Urinary bladder (tissue), 4 donors: ENCODE data around the gene HSD17B11. TPM values are rescaled to one million over a fixed set of nuclear protein-coding genes. Genes with fewer than 3 reads are reported as not detected.
"Not testable (repeated sequence)": the region's sequence is repeated elsewhere in the genome, so short reads cannot be mapped to it uniquely, and the experiment has no call there.

Experiments used
- DNase-seq: peaks from one replicate; pipeline ENCODE4 v3.0.0-alpha.2; 2015; ENCODE audit errors: extremely low spot score
- H3K27ac ChIP-seq: one replicate; pipeline ENCODE4 v1.5.1; 2013; ENCODE audit warnings: low read depth, mild to moderate bottlenecking, moderate library complexity
- H3K36me3 ChIP-seq: one replicate; pipeline ENCODE4 v1.6.1; 2013; ENCODE audit warnings: mild to moderate bottlenecking, moderate library complexity; ENCODE audit not compliant: insufficient read depth
- H3K4me1 ChIP-seq: one replicate; pipeline ENCODE4 v1.6.1; 2013; ENCODE audit warnings: mild to moderate bottlenecking, moderate library complexity; ENCODE audit not compliant: insufficient read depth
- H3K4me3 ChIP-seq: one replicate; pipeline ENCODE4 v1.5.1; 2013; ENCODE audit warnings: low read depth, low read length
- WGBS: extraction: QIAGEN DNeasy Blood & Tissue Kit; methylation state at CpG from one replicate; pipeline ENCODE4 v1.1.7; 2013; 5-methylcytosine and 5-hydroxymethylcytosine counted together
- polyA plus RNA-seq: library from polyadenylated mRNA; stranded (reverse); fragments of 200-250 nt; gene quantifications from one replicate; pipeline ENCODE4 v1.2.3, GENCODE V29; 2013
- total RNA-seq: library from RNA; depleted of rRNA; stranded (reverse); fragments of >200 nt; gene quantifications from one replicate; pipeline ENCODE4 v1.2.3, GENCODE V29; 2014
- donor health status: healthy with polysubstance abuse.
- donor health status: healthy.

Gene HSD17B11
- total and polyA plus RNA-seq, 2 donors = 79.2 to 92.4 TPM

GRCh38 chr4:87391576-87392054 is 627 bp upstream of the HSD17B11 start:
- Histone ChIP-seq H3K4me1 (peaks cover 3% of the 10 kb centered on the region), H3K4me3 (peak overlapping the region; percentile 81), H3K36me3 (no peaks in the 10 kb centered on the region), H3K27ac (peak overlapping the region; percentile 78)
- no peak for DNase-seq
- 18% methylated on average over 16 of the region's 16 CpGs for WGBS

- H3K27ac ChIP-seq = no peak overlapping the region
- peak overlapping the region; percentile 81 for H3K4me3 ChIP-seq
- DNase-seq = no peak
- no peaks in the 10 kb centered on the region for H3K36me3 ChIP-seq
- peaks cover 3% of the 10 kb centered on the region for H3K4me1 ChIP-seq
Observed at GRCh38 chr4:87390551-87390890, 467 bp downstream of the HSD17B11 start.

- H3K27ac ChIP-seq, H3K36me3 ChIP-seq, DNase-seq, H3K4me1 ChIP-seq: not testable (repeated sequence)
- WGBS = 73% methylated on average over 20 of the region's 20 CpGs
- H3K4me3 ChIP-seq = peak overlapping the region; percentile 81
Observed at GRCh38 chr4:87390055-87390454, 933 bp downstream of the HSD17B11 start.

- H3K4me1 ChIP-seq = peaks cover 3% of the 10 kb centered on the region
- 86% methylated on average over 3 of the region's 3 CpGs for WGBS
- DNase-seq = no peak
- H3K36me3 ChIP-seq = no peaks in the 10 kb centered on the region
- H3K27ac ChIP-seq = no peak overlapping the region
- no peak overlapping the region for H3K4me3 ChIP-seq
Observed at GRCh38 chr4:87388901-87389300, 2.1 kb downstream of the HSD17B11 start.

DNA sequence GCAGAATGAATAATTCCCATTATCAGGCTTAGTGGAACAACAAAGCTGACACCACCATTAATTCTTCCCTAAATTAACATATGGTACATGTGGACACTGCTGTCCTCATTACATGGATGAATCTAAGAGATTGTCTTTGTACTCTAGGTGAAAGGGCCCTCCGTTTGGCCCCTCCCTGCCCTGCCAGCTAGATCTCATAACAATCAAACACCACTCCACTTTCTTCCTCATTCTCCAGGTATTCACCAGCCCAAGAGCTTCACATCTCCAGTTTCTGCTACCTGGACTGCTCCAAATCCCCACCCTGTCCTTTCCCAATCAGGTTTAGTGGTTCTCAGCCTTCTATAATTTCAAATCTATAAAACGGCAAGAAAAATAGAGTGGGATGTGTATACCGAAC is 3.8 kb downstream of the HSD17B11 start:
- no peak for DNase-seq
- H3K4me3 ChIP-seq = no peak overlapping the region
- 92% methylated on average over 3 of the region's 3 CpGs for WGBS
- H3K4me1 ChIP-seq = peaks cover 3% of the 10 kb centered on the region
- H3K27ac ChIP-seq = no peak overlapping the region
- H3K36me3 ChIP-seq = no peaks in the 10 kb centered on the region

DNA sequence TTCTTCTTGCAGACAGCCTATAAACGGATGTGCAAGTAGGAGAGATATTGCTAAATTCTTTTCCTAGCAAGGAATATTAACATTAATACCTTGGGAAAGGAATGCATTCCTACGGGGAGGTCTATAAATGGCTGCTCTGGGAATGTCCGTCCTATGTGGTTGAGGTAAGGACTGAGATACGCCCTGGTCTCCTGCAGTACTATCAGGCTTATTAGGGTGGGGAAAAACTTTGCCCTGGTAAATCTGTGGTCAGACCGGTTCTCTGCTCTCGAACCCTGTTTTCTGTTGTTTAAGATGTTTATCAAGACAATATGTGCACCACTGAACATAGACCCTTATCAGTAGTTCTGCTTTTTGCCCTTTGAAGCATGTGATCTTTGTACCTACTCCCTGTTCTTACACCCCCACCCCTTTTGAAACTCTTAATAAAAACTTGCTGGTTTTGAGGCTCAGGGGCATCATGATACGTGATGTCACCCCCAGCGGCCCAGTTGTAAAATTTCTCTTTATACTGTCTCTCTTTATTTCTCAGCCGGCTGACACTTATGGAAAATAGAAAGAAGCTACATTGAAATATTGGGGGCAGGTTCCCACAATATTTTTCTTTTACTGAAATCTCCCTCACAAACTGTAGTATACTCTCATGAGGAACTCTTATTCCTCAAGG is 6.4 kb downstream of the HSD17B11 start:
- 90% methylated on average over 9 of the region's 9 CpGs for WGBS
- not testable (repeated sequence) for H3K27ac ChIP-seq, DNase-seq

GRCh38 chr4:87382931-87383330 is 8.1 kb downstream of the HSD17B11 start:
- no peaks in the 10 kb centered on the region for H3K4me1 ChIP-seq
- peaks cover 4% of the 10 kb centered on the region for H3K36me3 ChIP-seq
- H3K27ac ChIP-seq = no peak overlapping the region
- no peak overlapping the region for H3K4me3 ChIP-seq
- 89% methylated on average over 3 of the region's 3 CpGs for WGBS
- no peak for DNase-seq

More for the DNA sequence above, 6.4 kb downstream of the HSD17B11 start:
- H3K4me3 ChIP-seq, H3K36me3 ChIP-seq, H3K4me1 ChIP-seq: not testable (repeated sequence)

DNA sequence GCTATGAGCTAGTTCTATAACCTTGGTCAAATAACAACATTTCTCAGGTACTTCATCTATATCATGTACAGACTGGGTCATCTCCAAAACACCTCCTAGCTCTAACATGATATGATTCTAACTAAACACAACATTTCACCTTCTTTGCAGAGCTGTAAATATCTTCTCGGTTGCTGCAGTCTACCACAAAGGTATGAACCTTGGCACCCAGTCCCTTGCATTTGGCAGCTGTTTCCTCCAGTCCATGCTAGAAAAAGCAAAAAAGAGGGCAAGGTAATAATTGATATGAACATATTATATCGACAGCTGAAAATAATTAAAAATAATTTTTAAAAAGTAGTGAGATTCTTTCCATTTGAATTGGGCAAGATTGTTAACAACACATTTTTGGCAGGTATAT is 8.9 kb downstream of the HSD17B11 start:
- H3K4me1 ChIP-seq = no peaks in the 10 kb centered on the region
- no peak overlapping the region for H3K27ac ChIP-seq
- 42% methylated on average over 2 of the region's 2 CpGs for WGBS
- no peak overlapping the region for H3K4me3 ChIP-seq
- H3K36me3 ChIP-seq = peaks cover 5% of the 10 kb centered on the region
- no peak for DNase-seq

- H3K4me1 ChIP-seq = no peaks in the 10 kb centered on the region
- no peak overlapping the region for H3K27ac ChIP-seq
- DNase-seq = no peak
- no peak overlapping the region for H3K4me3 ChIP-seq
- H3K36me3 ChIP-seq = peaks cover 5% of the 10 kb centered on the region
- WGBS = 87% methylated on average over 2 of the region's 2 CpGs
Observed at GRCh38 chr4:87377816-87378215, 13.2 kb downstream of the HSD17B11 start.

DNA sequence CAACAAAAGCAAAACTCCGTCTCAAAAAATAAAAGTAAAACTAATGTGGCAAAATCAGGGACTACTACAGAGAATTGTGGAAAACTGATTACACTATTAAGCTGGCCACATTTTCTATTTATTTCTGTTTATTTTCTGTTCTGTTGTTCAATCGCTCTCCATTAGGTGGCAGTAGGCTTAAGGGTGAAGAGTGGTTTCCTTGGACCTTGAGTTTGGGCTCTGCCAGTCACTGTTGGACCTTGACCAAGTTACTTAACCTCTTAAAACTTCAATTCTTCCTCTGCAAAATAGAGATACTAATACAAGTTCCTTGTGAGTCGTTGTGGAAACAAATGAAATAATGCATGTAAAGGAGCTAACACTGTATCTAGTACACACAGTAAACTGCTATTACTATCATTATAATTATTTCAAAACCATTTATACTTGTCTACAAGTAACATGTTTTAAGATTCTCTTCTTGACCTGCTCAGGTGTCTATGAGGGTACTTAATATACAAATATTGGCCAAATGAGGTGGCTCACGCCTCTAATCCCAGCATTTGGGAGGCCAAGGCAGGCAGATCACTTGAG is 15.2 kb downstream of the HSD17B11 start:
- WGBS = 48% methylated on average over 4 of the region's 4 CpGs
- Histone ChIP-seq H3K4me3 (no peak overlapping the region), H3K27ac (no peak overlapping the region), H3K4me1 (no peaks in the 10 kb centered on the region), H3K36me3 (peaks cover 2% of the 10 kb centered on the region)
- DNase-seq = no peak

GRCh38 chr4:87370068-87370467 is 20.9 kb downstream of the HSD17B11 start:
- DNase-seq = no peak
- no peaks in the 10 kb centered on the region for H3K36me3 ChIP-seq
- 86% methylated on average over 2 of the region's 2 CpGs for WGBS
- H3K27ac ChIP-seq = no peak overlapping the region
- H3K4me1 ChIP-seq = no peaks in the 10 kb centered on the region
- no peak overlapping the region for H3K4me3 ChIP-seq

DNA sequence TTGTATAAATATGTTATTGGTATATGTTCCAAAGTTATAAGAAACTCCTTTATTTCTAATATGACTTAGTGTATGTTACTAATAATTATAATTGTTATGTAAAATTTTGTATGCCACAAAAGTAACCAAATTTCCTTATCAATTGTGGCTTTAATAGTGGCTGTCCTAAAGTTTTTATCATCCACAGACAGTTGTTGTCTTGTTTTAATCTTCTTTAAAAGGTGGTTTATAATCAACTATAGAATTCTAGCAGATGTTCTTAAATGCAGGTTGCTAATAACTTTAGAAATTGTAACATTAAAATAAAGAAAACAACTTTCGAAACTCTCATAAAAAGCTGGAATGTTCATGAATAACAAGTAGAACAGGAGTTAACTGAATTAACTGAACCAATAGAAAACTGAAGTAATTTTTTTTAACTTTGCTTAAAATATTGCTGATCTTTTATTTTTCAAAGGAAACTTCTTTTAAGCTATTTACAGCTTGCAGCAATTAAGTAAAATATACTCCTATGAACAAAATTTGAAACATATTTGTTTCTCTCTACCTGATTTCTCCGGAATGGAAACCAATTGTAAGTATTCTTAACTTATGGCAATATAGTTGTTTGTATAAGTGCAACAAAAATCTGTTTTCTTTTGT is 24.3 kb downstream of the HSD17B11 start:
- Histone ChIP-seq H3K4me3 (no peak overlapping the region), H3K4me1 (no peaks in the 10 kb centered on the region), H3K36me3 (no peaks in the 10 kb centered on the region), H3K27ac (no peak overlapping the region)
- 50% methylated on average over 2 of the region's 2 CpGs for WGBS
- DNase-seq = no peak

DNA sequence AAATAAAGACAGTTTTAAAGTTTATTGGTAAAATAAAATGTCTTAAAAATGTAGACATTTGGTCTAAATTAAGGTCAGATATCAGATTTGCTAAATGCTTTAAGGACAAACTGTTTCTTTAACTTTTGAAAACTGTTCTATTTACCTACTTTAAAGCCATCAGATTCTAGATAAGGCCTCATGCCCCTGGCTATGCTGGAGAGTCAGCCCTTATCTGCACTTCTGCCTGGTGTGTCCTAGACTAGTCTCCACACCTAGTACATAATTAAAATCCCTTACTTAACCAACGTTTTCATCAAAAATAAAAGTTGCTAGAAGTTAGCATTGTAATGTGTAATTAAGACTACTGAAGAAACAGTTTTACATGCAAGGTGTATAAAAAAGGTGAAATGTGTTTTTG is 25.6 kb downstream of the HSD17B11 start:
- 54% methylated on average over 1 of the region's 1 CpG for WGBS

DNA sequence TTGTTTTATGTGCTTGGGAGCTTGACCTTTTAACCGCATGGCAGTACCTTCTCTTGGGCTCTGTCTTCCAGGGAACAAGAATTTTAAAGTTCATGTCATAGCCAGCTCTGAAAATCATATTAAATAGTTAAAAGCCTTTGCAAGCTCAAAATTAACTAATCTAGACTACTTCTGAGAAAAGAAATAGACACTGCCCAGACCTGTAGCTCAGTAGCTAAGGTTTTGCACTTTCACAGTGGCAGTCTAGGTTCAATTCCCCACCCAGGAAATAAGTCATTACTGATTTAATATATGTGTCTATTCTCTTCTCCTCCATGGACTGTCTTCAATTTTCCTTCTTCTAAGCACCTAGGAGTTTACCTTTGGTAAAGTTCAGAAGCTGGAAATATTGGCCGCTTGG is 27.4 kb downstream of the HSD17B11 start:
- H3K36me3 ChIP-seq = no peaks in the 10 kb centered on the region
- 97% methylated on average over 2 of the region's 2 CpGs for WGBS
- no peaks in the 10 kb centered on the region for H3K4me1 ChIP-seq
- H3K27ac ChIP-seq = no peak overlapping the region
- DNase-seq = no peak
- H3K4me3 ChIP-seq = no peak overlapping the region

More for the DNA sequence above, 25.6 kb downstream of the HSD17B11 start:
- Histone ChIP-seq H3K4me1 (no peaks in the 10 kb centered on the region), H3K36me3 (no peaks in the 10 kb centered on the region), H3K27ac (no peak overlapping the region), H3K4me3 (no peak overlapping the region)
- DNase-seq = no peak
